H9 (cell line): ENCODE measurements around the gene CLEC3B. TPM values are rescaled to one million over a fixed set of nuclear protein-coding genes. Genes with fewer than 3 reads are reported as not detected.

ENCODE experiments used
- DNase-seq: peaks from one replicate; pipeline ENCODE4 v3.0.0-alpha.2; 2017
- H2AFZ ChIP-seq: one replicate; pipeline ENCODE4 v1.6.1; 2013; ENCODE audit warnings: mild to moderate bottlenecking, low read length, control low read depth, moderate library complexity
- H2AK5ac ChIP-seq: 2 replicates; pipeline ENCODE4 v1.6.1; 2013; ENCODE audit warnings: low read length, control low read depth, mixed read lengths; ENCODE audit not compliant: insufficient read length
- H2BK120ac ChIP-seq: one replicate; pipeline ENCODE4 v1.6.1; 2013; ENCODE audit warnings: low read depth, mild to moderate bottlenecking, low read length, control low read depth, inconsistent platforms; ENCODE audit not compliant: poor library complexity, severe bottlenecking
- H2BK12ac ChIP-seq: 2 replicates; pipeline ENCODE4 v1.6.1; 2013; ENCODE audit warnings: low read length, control low read depth, mixed read lengths, low read depth; ENCODE audit not compliant: insufficient read length
- H2BK15ac ChIP-seq: 2 replicates; pipeline ENCODE4 v1.6.1; 2013; ENCODE audit warnings: low read depth, low read length, control low read depth
- H2BK20ac ChIP-seq: one replicate; pipeline ENCODE4 v1.6.1; 2013; ENCODE audit warnings: low read depth, mild to moderate bottlenecking, low read length, control low read depth, inconsistent platforms; ENCODE audit not compliant: poor library complexity, severe bottlenecking
- H2BK5ac ChIP-seq: 2 replicates; pipeline ENCODE4 v1.6.1; 2013; ENCODE audit warnings: low read length, control low read depth, mixed read lengths; ENCODE audit not compliant: insufficient read length
- H3K14ac ChIP-seq: 2 replicates; pipeline ENCODE4 v1.6.1; 2013; ENCODE audit warnings: low read length, control low read depth; ENCODE audit not compliant: insufficient read depth
- H3K18ac ChIP-seq: 2 replicates; pipeline ENCODE4 v1.6.1; 2013; ENCODE audit warnings: low read depth, mild to moderate bottlenecking, mixed read lengths, low read length, control low read depth; ENCODE audit not compliant: insufficient read length
- H3K23ac ChIP-seq: 2 replicates; pipeline ENCODE4 v1.6.1; 2013; ENCODE audit warnings: low read length, control low read depth, mixed read lengths, low read depth; ENCODE audit not compliant: insufficient read length
- H3K23me2 ChIP-seq: 2 replicates; pipeline ENCODE4 v1.6.1; 2013; ENCODE audit warnings: low read depth, mild to moderate bottlenecking, mixed read lengths, low read length, control low read depth; ENCODE audit not compliant: insufficient read length, poor library complexity, severe bottlenecking
- H3K27ac ChIP-seq: 2 replicates; pipeline ENCODE4 v1.5.1; 2013; ENCODE audit warnings: low read length, control low read depth, mixed read lengths, low read depth; ENCODE audit not compliant: insufficient read length
- H3K27me3 ChIP-seq: 2 replicates; pipeline ENCODE4 v1.6.1; 2013; ENCODE audit warnings: low read length, control low read depth, inconsistent platforms; ENCODE audit not compliant: insufficient read depth
- H3K4ac ChIP-seq: 2 replicates; pipeline ENCODE4 v1.6.1; 2013; ENCODE audit warnings: low read depth, mild to moderate bottlenecking, control low read depth, inconsistent platforms, low read length, moderate library complexity
- H3K4me1 ChIP-seq: 2 replicates; pipeline ENCODE4 v1.6.1; 2013; ENCODE audit warnings: low read length, control low read depth, inconsistent platforms; ENCODE audit not compliant: insufficient read depth
- H3K4me2 ChIP-seq: 2 replicates; pipeline ENCODE4 v1.6.1; 2013; ENCODE audit warnings: low read length, control low read depth, mixed read lengths; ENCODE audit not compliant: insufficient read length, insufficient read depth
- H3K56ac ChIP-seq: 2 replicates; pipeline ENCODE4 v1.6.1; 2013; ENCODE audit warnings: low read depth, mild to moderate bottlenecking, mixed read lengths, low read length, control low read depth; ENCODE audit not compliant: insufficient read length
- H3K79me1 ChIP-seq: 2 replicates; pipeline ENCODE4 v1.6.1; 2013; ENCODE audit warnings: low read depth, mild to moderate bottlenecking, moderate library complexity, low read length, control low read depth, inconsistent platforms; ENCODE audit not compliant: insufficient read depth, poor library complexity, severe bottlenecking
- H3K79me2 ChIP-seq: 2 replicates; pipeline ENCODE4 v1.6.1; 2013; ENCODE audit warnings: low read length, control low read depth, inconsistent platforms; ENCODE audit not compliant: insufficient read depth
- H3K9ac ChIP-seq: 2 replicates; pipeline ENCODE4 v1.6.1; 2013; ENCODE audit warnings: low read length, control low read depth, mixed read lengths; ENCODE audit not compliant: insufficient read length; ENCODE audit errors: extremely low read depth
- H3K9me3 ChIP-seq: one replicate; pipeline ENCODE4 v1.6.1; 2013; ENCODE audit warnings: low read depth, low read length, inconsistent platforms; ENCODE audit not compliant: control insufficient read depth
- H3T11ph ChIP-seq: one replicate; pipeline ENCODE4 v1.6.1; 2013; ENCODE audit warnings: mild to moderate bottlenecking, low read length, control low read depth, inconsistent platforms
- H4K20me1 ChIP-seq: one replicate; pipeline ENCODE4 v1.6.1; 2013; ENCODE audit not compliant: control insufficient read depth, insufficient read length, insufficient read depth
- H4K5ac ChIP-seq: 2 replicates; pipeline ENCODE4 v1.6.1; 2013; ENCODE audit warnings: low read depth, mild to moderate bottlenecking, mixed read lengths, low read length, control low read depth; ENCODE audit not compliant: insufficient read length
- H4K8ac ChIP-seq: replicated peaks from 2 replicates; pipeline ENCODE4 v1.6.1; 2013; ENCODE audit warnings: low read length, control low read depth, mixed read lengths, low read depth; ENCODE audit not compliant: insufficient read length
- H4K91ac ChIP-seq: 2 replicates; pipeline ENCODE4 v1.6.1; 2013; ENCODE audit warnings: low read depth, mild to moderate bottlenecking, moderate library complexity, mixed read lengths, low read length, control low read depth; ENCODE audit not compliant: insufficient read length
- H3K27ac Mint-ChIP-seq, 3 experiments: 2 replicates in 2 of 3; 3 replicates in 1 of 3; pipeline ENCODE4 v1.8.0; 2020 to 2021; ENCODE audit warnings: mixed read lengths in 3 of 3, mild to moderate bottlenecking in 1 of 3, moderate library complexity in 1 of 3
- H3K27me3 Mint-ChIP-seq: 2 replicates; pipeline ENCODE4 v1.8.0; 2021; ENCODE audit warnings: low read depth, mild to moderate bottlenecking, moderate library complexity, mixed read lengths
- H3K36me3 Mint-ChIP-seq, 3 experiments: 2 replicates in 2 of 3; 3 replicates in 1 of 3; pipeline ENCODE4 v1.8.0; 2020 to 2021; ENCODE audit warnings: low read depth in 3 of 3, mixed read lengths in 3 of 3; ENCODE audit not compliant: insufficient read depth in 1 of 3
- H3K4me1 Mint-ChIP-seq, 2 experiments: 2 replicates each; pipeline ENCODE4 v1.8.0; 2020; ENCODE audit warnings: mixed read lengths in 2 of 2
- H3K4me3 Mint-ChIP-seq, 2 experiments: 2 replicates in 1 of 2; 3 replicates in 1 of 2; pipeline ENCODE4 v1.8.0; 2020 to 2021; ENCODE audit warnings: mild to moderate bottlenecking in 2 of 2, mixed read lengths in 2 of 2, moderate library complexity in 1 of 2
- H3K9me3 Mint-ChIP-seq, 2 experiments: 2 replicates in 1 of 2; 3 replicates in 1 of 2; pipeline ENCODE4 v1.8.0; 2020; ENCODE audit warnings: mild to moderate bottlenecking in 2 of 2, mixed read lengths in 2 of 2, moderate library complexity in 1 of 2
- CTCF ChIP-seq: fragments of 200-600 bp; sonication (generic); conservative IDR thresholded peaks from 3 replicates; pipeline ENCODE4 v1.8.0; 2021; ENCODE audit warnings: antibody characterized with exemption, mild to moderate bottlenecking
- WGBS: extraction: QIAGEN DNeasy Blood & Tissue Kit; methylation state at CpG from one replicate; pipeline ENCODE4 v1.1.7; 2013; ENCODE audit warnings: missing lambda C conversion rate, low lambda C conversion rate, mixed read lengths; ENCODE audit not compliant: insufficient read length; ENCODE audit errors: extremely low coverage; 5-methylcytosine and 5-hydroxymethylcytosine counted together
- total RNA-seq: library from RNA; stranded (reverse); gene quantifications from 2 replicates; pipeline ENCODE4 v1.2.1, GENCODE V29; 2021

CLEC3B gene
- total RNA-seq, 1 experiment from 2014 or later = not detected

DNA sequence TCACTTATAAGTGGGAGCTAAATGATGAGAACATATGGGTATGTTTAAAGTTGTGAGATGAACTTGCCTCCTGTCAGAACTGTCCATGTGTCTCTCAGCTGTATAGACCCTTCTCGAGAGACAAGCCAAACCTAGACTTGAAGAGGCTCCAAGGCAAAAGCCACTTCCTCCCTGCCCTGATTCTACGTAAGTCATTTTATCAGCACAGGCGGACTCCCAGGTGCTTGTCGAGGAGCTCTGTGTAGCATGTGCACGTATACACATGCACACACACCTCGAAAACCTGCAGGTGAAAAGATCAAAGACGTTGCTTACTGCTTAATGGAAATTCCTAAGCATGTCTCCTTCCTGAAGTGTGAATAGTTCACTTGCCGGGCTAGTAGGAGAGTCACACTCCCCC is 5.6 kb upstream of the CLEC3B start:
- no CpG with 5 or more reads among the region's 8 CpGs for WGBS
- peaks cover 16 to 17% of the 10 kb centered on the region in 2 experiments for H3K4me1 Mint-ChIP-seq
- no peak overlapping the region for H3K27ac Mint-ChIP-seq

More for the DNA sequence above, 5.6 kb upstream of the CLEC3B start:
- Histone ChIP-seq H3K9ac (no peak overlapping the region), H3K14ac (no peak overlapping the region), H2AFZ (no peak overlapping the region), H2BK20ac (no peak overlapping the region), H2BK12ac (no peak overlapping the region), H4K91ac (no peak overlapping the region), H4K8ac (no peak overlapping the region), H3K79me1 (no peaks in the 10 kb centered on the region), H3K23me2 (no peaks in the 10 kb centered on the region), H3K4ac (no peak overlapping the region), H3K4me2 (no peak overlapping the region), H3K27ac (no peak overlapping the region), H3K27me3 (no peaks in the 10 kb centered on the region), H3K79me2 (no peaks in the 10 kb centered on the region), H4K5ac (no peak overlapping the region), H2AK5ac (no peak overlapping the region), H2BK120ac (no peak overlapping the region), H3K56ac (no peak overlapping the region), H2BK15ac (no peak overlapping the region), H2BK5ac (no peak overlapping the region), H4K20me1 (no peaks in the 10 kb centered on the region), H3K4me1 (no peaks in the 10 kb centered on the region), H3K23ac (no peak overlapping the region), H3T11ph (no peak overlapping the region), H3K9me3 (no peaks in the 10 kb centered on the region), H3K18ac (no peak overlapping the region)
- H3K9me3 Mint-ChIP-seq = no peaks in the 10 kb centered on the region
- H3K36me3 Mint-ChIP-seq = 0 out of 7 replicates have a peak, but pooled peaks cover 0 to 4% (median 1%) of the 10 kb centered on the region in 3 experiments
- DNase-seq = no peak
- TF ChIP-seq CTCF = no peak
- peaks cover 10% of the 10 kb centered on the region for H3K27me3 Mint-ChIP-seq
- no peak overlapping the region for H3K4me3 Mint-ChIP-seq
